Activated naive CD8-positive, alpha-beta T cell treated with anti-CD3 and anti-CD28 coated beads, Interleukin-2, amount 50 U/mL, for 24 hours (primary cell): ENCODE data around the gene RHEBL1.

Experiments
- ATAC-seq: fragments of 150-1000 bp; cut with Tn5 transposase; one replicate; pipeline ENCODE4 v1.10.0; 2021
- DNase-seq: peaks from one replicate; pipeline ENCODE4 v3.0.0; 2021
- H3K27ac Mint-ChIP-seq: one replicate; pipeline ENCODE4 v1.8.0; 2021; ENCODE audit warnings: mild to moderate bottlenecking, mixed read lengths
- H3K27me3 Mint-ChIP-seq: one replicate; pipeline ENCODE4 v1.8.0; 2021; ENCODE audit warnings: mixed read lengths
- H3K36me3 Mint-ChIP-seq: one replicate; pipeline ENCODE4 v1.8.0; 2021; ENCODE audit warnings: low read depth, mixed read lengths
- H3K4me1 Mint-ChIP-seq: one replicate; pipeline ENCODE4 v1.8.0; 2021; ENCODE audit warnings: mixed read lengths
- H3K4me3 Mint-ChIP-seq: one replicate; pipeline ENCODE4 v1.8.0; 2021; ENCODE audit warnings: mild to moderate bottlenecking, moderate library complexity, mixed read lengths
- H3K9me3 Mint-ChIP-seq: one replicate; pipeline ENCODE4 v1.8.0; 2021; ENCODE audit warnings: mixed read lengths

Gene RHEBL1

GRCh38 chr12:49028666-49029275 is 41.0 kb downstream of the RHEBL1 start:
- DNase-seq (no peak), ATAC-seq (no peak)
- no peak overlapping the region for H3K4me3 Mint-ChIP-seq
- no peaks in the 10 kb centered on the region for H3K27me3 Mint-ChIP-seq
- no peaks in the 10 kb centered on the region for H3K4me1 Mint-ChIP-seq
- peaks cover 47% of the 10 kb centered on the region for H3K36me3 Mint-ChIP-seq
- H3K9me3 Mint-ChIP-seq, result no peaks in the 10 kb centered on the region
- H3K27ac Mint-ChIP-seq, result no peak overlapping the region

- Mint-ChIP-seq H3K36me3 (peaks cover 47% of the 10 kb centered on the region), H3K9me3 (no peaks in the 10 kb centered on the region), H3K4me3 (no peak overlapping the region), H3K27ac (no peak overlapping the region), H3K4me1 (no peaks in the 10 kb centered on the region), H3K27me3 (no peaks in the 10 kb centered on the region)
- ATAC-seq, result no peak
- no peak for DNase-seq
Measured at GRCh38 chr12:49027846-49028555, 41.8 kb downstream of the RHEBL1 start.

- H3K4me1 Mint-ChIP-seq, result no peaks in the 10 kb centered on the region
- DNase-seq (no peak), ATAC-seq (no peak)
- peaks cover 45% of the 10 kb centered on the region for H3K36me3 Mint-ChIP-seq
- no peaks in the 10 kb centered on the region for H3K27me3 Mint-ChIP-seq
- H3K9me3 Mint-ChIP-seq, result no peaks in the 10 kb centered on the region
- no peak overlapping the region for H3K27ac Mint-ChIP-seq
- H3K4me3 Mint-ChIP-seq, result no peak overlapping the region
Measured at GRCh38 chr12:49026678-49027480, 42.9 kb downstream of the RHEBL1 start.

- Mint-ChIP-seq H3K27me3 (no peaks in the 10 kb centered on the region), H3K4me1 (no peaks in the 10 kb centered on the region), H3K27ac (no peak overlapping the region), H3K9me3 (no peaks in the 10 kb centered on the region), H3K36me3 (peaks cover 48% of the 10 kb centered on the region), H3K4me3 (no peak overlapping the region)
- no peak for ATAC-seq
- no peak for DNase-seq
Measured at GRCh38 chr12:49026101-49026500, 43.7 kb downstream of the RHEBL1 start.

GRCh38 chr12:49025463-49025862 is 44.3 kb downstream of the RHEBL1 start:
- ATAC-seq, result no peak
- H3K4me1 Mint-ChIP-seq, result no peaks in the 10 kb centered on the region
- DNase-seq, result no peak
- H3K9me3 Mint-ChIP-seq, result no peaks in the 10 kb centered on the region
- H3K4me3 Mint-ChIP-seq, result no peak overlapping the region
- no peaks in the 10 kb centered on the region for H3K27me3 Mint-ChIP-seq
- no peak overlapping the region for H3K27ac Mint-ChIP-seq
- peaks cover 48% of the 10 kb centered on the region for H3K36me3 Mint-ChIP-seq

- peaks cover 42% of the 10 kb centered on the region for H3K36me3 Mint-ChIP-seq
Measured at GRCh38 chr12:49024543-49024942, 45.2 kb downstream of the RHEBL1 start.

GRCh38 chr12:49023812-49024211 is 46.0 kb downstream of the RHEBL1 start:
- ATAC-seq, result no peak
- Mint-ChIP-seq H3K27ac (no peak overlapping the region), H3K36me3 (peaks cover 39% of the 10 kb centered on the region), H3K27me3 (no peaks in the 10 kb centered on the region), H3K9me3 (no peaks in the 10 kb centered on the region), H3K4me3 (no peak overlapping the region), H3K4me1 (peaks cover 10% of the 10 kb centered on the region)
- DNase-seq, result no peak

More at GRCh38 chr12:49024543-49024942, 45.2 kb downstream of the RHEBL1 start:
- DNase-seq, result no peak
- no peaks in the 10 kb centered on the region for H3K9me3 Mint-ChIP-seq
- no peaks in the 10 kb centered on the region for H3K27me3 Mint-ChIP-seq
- H3K4me1 Mint-ChIP-seq, result peaks cover 5% of the 10 kb centered on the region
- H3K4me3 Mint-ChIP-seq, result no peak overlapping the region
- H3K27ac Mint-ChIP-seq, result no peak overlapping the region
- no peak for ATAC-seq

GRCh38 chr12:49022558-49023178 is 47.1 kb downstream of the RHEBL1 start:
- Mint-ChIP-seq H3K4me1 (peaks cover 16% of the 10 kb centered on the region), H3K27ac (peak overlapping the region; percentile 22), H3K27me3 (no peaks in the 10 kb centered on the region), H3K36me3 (peaks cover 30% of the 10 kb centered on the region), H3K9me3 (no peaks in the 10 kb centered on the region), H3K4me3 (no peak overlapping the region)
- no peak for ATAC-seq
- no peak for DNase-seq

- ATAC-seq, result no peak
- Mint-ChIP-seq H3K27me3 (no peaks in the 10 kb centered on the region), H3K27ac (no peak overlapping the region), H3K4me1 (peaks cover 29% of the 10 kb centered on the region), H3K4me3 (no peak overlapping the region), H3K9me3 (no peaks in the 10 kb centered on the region), H3K36me3 (peaks cover 32% of the 10 kb centered on the region)
- no peak for DNase-seq
Measured at GRCh38 chr12:49021292-49021915, 48.4 kb downstream of the RHEBL1 start.

GRCh38 chr12:49020441-49020840 is 49.3 kb downstream of the RHEBL1 start:
- H3K36me3 Mint-ChIP-seq, result peaks cover 31% of the 10 kb centered on the region
- H3K4me1 Mint-ChIP-seq, result peaks cover 33% of the 10 kb centered on the region
- no peak overlapping the region for H3K4me3 Mint-ChIP-seq
- ATAC-seq (no peak), DNase-seq (no peak)
- no peak overlapping the region for H3K27ac Mint-ChIP-seq
- no peaks in the 10 kb centered on the region for H3K27me3 Mint-ChIP-seq
- H3K9me3 Mint-ChIP-seq, result no peaks in the 10 kb centered on the region

GRCh38 chr12:49019443-49020324 is 50.1 kb downstream of the RHEBL1 start:
- Mint-ChIP-seq H3K4me3 (peak overlapping the region; percentile 64), H3K4me1 (peaks cover 36% of the 10 kb centered on the region), H3K36me3 (peaks cover 28% of the 10 kb centered on the region), H3K27ac (peak overlapping the region; percentile 81), H3K9me3 (no peaks in the 10 kb centered on the region), H3K27me3 (no peaks in the 10 kb centered on the region)
- peak; percentile 63 for DNase-seq
- ATAC-seq, result no peak

- peak overlapping the region; percentile 94 for H3K27ac Mint-ChIP-seq
- H3K4me1 Mint-ChIP-seq, result peaks cover 36% of the 10 kb centered on the region
- H3K4me3 Mint-ChIP-seq, result peak overlapping the region; percentile 91
- no peak for DNase-seq
- no peaks in the 10 kb centered on the region for H3K9me3 Mint-ChIP-seq
- ATAC-seq, result peak; percentile 9
- H3K36me3 Mint-ChIP-seq, result peaks cover 30% of the 10 kb centered on the region
- no peaks in the 10 kb centered on the region for H3K27me3 Mint-ChIP-seq
Measured at GRCh38 chr12:49019120-49019430, 50.7 kb downstream of the RHEBL1 start.

GRCh38 chr12:49018261-49019119 is 51.3 kb downstream of the RHEBL1 start, which contains the start of gene PRKAG1:
Gene PRKAG1, minus strand, starts transcription at chr12:49018776. Its CDS starts 36 bp downstream, at chr12:49018740.
- DNase-seq, result peak; percentile 96
- peaks cover 36% of the 10 kb centered on the region for H3K4me1 Mint-ChIP-seq
- H3K9me3 Mint-ChIP-seq, result no peaks in the 10 kb centered on the region
- peak within 1 kb of the TSS; percentile 94 for H3K27ac Mint-ChIP-seq
- H3K4me3 Mint-ChIP-seq, result peak within 1 kb of the TSS; percentile 91
- H3K27me3 Mint-ChIP-seq, result no peaks in the 10 kb centered on the region
- peak; percentile 85 for ATAC-seq
- peaks cover 30% of the 10 kb centered on the region for H3K36me3 Mint-ChIP-seq
